IPS DF 6.9 (cell line): ENCODE results near the gene COPS3.

Source experiments
- DNase-seq: peaks from one replicate; pipeline ENCODE4 v3.0.0-alpha.2; 2013; ENCODE audit warnings: low read depth, low spot score
- H3K27ac ChIP-seq: one replicate; pipeline ENCODE4 v1.5.1; 2013; ENCODE audit warnings: low read length, control low read depth
- H3K27me3 ChIP-seq: 2 replicates; pipeline ENCODE4 v1.6.1; 2013; ENCODE audit warnings: mild to moderate bottlenecking, low read length; ENCODE audit not compliant: control insufficient read depth, insufficient read depth
- H3K36me3 ChIP-seq: 2 replicates; pipeline ENCODE4 v1.6.1; 2013; ENCODE audit warnings: low read length; ENCODE audit not compliant: control insufficient read depth, insufficient read depth
- H3K4me1 ChIP-seq: 2 replicates; pipeline ENCODE4 v1.6.1; 2013; ENCODE audit warnings: low read length; ENCODE audit not compliant: control insufficient read depth, insufficient read depth
- H3K4me3 ChIP-seq: 2 replicates; pipeline ENCODE4 v1.5.1; 2013; ENCODE audit warnings: mild to moderate bottlenecking, low read length
- H3K9me3 ChIP-seq: 2 replicates; pipeline ENCODE4 v1.6.1; 2013; ENCODE audit warnings: low read length, inconsistent platforms; ENCODE audit not compliant: control insufficient read depth, insufficient read depth
- WGBS: extraction: QIAGEN DNeasy Blood & Tissue Kit; methylation state at CpG from one replicate; pipeline ENCODE4 v1.1.7; 2013; ENCODE audit warnings: mixed read lengths, missing lambda C conversion rate; ENCODE audit not compliant: insufficient read length, insufficient coverage; 5-methylcytosine and 5-hydroxymethylcytosine counted together

Gene COPS3

DNA sequence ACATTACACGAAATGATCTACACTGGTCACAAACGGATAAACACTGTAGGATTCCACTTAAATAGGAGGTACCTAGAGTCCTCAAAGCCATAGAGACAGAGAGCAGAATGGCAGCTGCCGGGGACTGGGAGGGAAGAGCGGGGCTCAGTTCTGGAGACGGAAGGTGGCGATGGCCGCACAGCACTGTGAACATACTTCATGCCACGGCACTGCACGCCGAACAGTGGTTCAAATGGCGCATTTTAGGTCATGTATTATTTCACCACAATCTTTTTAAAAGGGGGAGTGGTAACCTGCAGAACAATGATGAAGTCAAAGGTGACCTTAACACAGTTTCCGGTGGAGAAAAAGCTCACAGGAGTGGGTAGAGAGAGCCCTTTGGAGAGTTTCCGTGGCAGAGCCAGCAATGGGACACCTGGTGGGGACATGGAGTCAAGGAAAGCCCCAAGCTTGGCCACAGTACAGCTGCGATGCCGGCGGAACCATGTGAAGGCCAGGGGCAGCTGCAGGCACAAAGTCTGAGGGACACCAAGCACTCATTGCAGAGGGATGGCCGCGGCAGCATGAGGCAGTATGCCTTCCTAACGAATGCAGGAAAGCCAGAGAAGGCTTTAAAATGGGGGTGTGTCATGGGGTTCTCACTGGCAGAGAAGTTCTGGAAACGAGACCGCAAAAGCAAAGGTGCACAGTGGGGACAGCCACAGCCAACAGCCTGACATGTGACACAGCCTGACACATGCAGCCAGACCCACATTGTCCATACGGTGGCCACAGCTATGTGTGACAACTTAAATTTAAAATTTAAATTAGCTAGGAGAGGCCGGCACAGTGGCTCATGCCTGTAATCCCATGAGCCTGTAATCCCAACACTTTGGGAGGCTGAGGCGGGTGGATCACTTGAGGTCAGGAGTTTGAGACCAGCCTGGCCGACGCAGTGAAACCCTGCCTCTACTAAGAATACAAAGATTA, 51.3 kb downstream of the COPS3 start:
- no CpG with 5 or more reads among the region's 26 CpGs for WGBS
- Histone ChIP-seq H3K27ac (no peak overlapping the region), H3K9me3 (no peaks in the 10 kb centered on the region), H3K36me3 (peaks cover 26% of the 10 kb centered on the region), H3K27me3 (no peaks in the 10 kb centered on the region), H3K4me3 (no peak overlapping the region), H3K4me1 (no peaks in the 10 kb centered on the region)
- no peak for DNase-seq

DNA sequence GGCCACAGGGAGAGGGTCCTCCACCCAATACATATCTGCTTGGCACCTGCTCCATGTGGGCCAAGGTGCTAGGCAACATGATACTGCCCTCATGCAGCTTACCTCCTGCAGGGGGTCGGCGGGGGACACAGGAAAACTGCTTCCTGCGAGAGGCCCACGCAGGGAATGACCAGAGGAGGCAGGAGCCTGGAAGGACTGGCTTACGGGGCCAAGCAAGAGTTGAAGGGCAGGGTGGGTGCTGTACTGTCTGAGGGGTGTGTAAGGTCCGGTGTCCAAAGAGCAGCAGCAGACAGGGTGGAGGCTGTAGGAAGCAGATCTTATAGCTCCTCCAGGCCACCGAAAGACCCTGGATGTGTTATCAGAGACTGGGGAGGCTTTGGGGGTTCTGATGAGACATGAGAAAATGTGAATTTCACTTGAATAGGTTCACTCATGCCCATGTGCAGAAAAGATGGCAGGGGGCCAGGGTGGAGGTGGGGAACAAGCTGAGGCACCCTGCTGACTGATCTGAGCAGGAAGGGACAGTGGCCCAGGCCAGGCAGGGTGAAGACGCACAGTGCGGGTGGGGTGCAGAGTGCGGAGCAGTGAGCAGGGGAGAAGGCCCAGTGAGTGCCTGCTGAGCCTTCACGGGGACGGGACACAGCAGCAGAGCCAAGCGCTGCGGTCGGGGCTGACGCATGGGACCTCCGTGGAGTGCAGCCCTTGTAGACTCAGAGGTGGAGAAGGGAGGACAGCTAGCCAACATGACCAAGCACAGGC, 52.3 kb downstream of the COPS3 start:
- Histone ChIP-seq H3K9me3 (no peaks in the 10 kb centered on the region), H3K4me3 (no peak overlapping the region), H3K27ac (no peak overlapping the region), H3K4me1 (no peaks in the 10 kb centered on the region), H3K36me3 (peaks cover 30% of the 10 kb centered on the region), H3K27me3 (no peaks in the 10 kb centered on the region)
- WGBS = no CpG with 5 or more reads among the region's 17 CpGs
- DNase-seq = no peak

DNA sequence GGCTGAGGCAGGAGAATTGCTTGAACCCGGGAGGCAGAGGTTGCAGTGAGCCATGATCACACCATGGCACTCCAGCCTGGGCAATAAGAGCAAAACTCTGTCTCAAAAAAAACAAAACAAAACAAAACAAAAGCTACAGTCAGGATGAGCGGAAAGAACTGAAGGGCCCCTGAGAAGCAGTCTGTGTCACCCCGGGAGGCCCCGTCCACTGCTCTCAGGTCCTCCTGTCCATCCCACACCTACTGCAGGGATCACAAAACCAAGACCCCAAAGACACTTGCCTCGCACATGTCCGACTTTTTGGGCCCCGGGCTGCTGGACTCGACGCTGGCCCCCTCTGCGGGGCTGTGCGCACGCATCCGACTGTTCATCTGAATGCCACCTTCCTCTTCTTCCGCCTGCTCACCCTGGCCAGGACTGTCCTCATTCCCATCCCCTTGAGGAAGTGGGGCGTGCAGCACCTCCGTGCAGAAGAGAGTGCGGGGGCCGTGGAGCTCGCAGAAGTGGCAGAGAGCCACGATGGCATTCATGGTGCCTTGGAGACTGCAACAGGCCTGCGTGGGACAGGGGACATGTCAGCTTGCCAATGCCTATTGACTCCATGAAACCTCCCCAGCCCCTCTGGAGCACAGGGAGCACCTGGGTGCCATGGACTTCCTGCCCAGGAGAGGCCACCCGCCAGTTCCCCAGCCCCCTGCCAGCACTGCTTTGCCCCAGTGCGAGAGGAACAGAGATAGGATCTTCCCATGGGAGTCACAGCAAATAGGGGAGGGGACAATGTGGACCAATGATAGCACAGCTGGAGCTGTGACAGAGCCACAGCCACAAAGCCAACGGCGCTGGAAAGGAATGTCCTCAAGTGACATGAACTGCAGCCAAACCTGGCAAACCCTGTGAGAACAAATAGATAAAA, 53.2 kb downstream of the COPS3 start:
- H3K4me1 ChIP-seq = no peaks in the 10 kb centered on the region
- H3K36me3 ChIP-seq = peaks cover 35% of the 10 kb centered on the region
- WGBS = no CpG with 5 or more reads among the region's 25 CpGs
- H3K27ac ChIP-seq = no peak overlapping the region
- H3K27me3 ChIP-seq = no peaks in the 10 kb centered on the region
- no peak for DNase-seq
- no peaks in the 10 kb centered on the region for H3K9me3 ChIP-seq
- no peak overlapping the region for H3K4me3 ChIP-seq

DNA sequence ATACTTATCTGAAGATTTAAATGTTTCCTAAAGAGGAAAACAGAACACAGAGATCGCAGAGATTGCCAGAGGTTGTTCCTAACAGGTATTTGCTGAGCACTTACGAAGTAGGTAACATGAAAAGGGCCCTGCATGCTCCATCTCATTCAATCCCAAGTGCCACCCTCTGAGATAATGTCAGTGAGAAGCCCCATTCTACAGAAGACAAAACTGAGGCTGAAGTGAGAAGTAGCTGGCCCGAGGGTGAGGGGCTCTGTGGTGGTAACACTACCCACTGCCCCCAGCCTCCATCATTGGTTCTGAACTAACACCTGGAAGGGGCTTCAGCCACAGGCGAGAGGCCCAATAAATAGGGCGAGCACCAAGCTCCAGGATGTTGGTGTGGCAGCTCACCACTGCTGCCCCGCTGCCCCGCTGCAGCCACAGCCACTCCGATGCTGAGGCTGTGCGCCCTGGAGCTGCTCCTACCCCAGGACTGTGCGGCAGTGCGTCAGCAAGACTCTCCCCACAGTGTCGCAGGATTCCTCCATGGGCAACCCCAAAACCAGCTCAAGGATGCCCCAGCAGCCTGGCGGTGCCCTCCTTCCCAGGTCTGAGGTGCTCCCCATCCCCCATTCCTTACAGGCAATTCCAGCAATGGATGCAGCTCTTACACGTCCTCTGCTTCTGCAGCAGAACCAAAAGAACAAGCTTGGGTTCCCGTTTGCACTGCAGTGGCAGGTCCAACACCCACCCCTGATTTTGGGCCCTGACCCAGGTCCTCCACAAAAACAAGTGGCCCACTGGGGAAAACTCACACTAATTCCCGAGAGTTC, 54.4 kb downstream of the COPS3 start:
- DNase-seq = no peak
- H3K4me1 ChIP-seq = no peaks in the 10 kb centered on the region
- H3K4me3 ChIP-seq = no peak overlapping the region
- WGBS = no CpG with 5 or more reads among the region's 16 CpGs
- H3K27me3 ChIP-seq = no peaks in the 10 kb centered on the region
- H3K9me3 ChIP-seq = no peaks in the 10 kb centered on the region
- no peak overlapping the region for H3K27ac ChIP-seq
- peaks cover 38% of the 10 kb centered on the region for H3K36me3 ChIP-seq

DNA sequence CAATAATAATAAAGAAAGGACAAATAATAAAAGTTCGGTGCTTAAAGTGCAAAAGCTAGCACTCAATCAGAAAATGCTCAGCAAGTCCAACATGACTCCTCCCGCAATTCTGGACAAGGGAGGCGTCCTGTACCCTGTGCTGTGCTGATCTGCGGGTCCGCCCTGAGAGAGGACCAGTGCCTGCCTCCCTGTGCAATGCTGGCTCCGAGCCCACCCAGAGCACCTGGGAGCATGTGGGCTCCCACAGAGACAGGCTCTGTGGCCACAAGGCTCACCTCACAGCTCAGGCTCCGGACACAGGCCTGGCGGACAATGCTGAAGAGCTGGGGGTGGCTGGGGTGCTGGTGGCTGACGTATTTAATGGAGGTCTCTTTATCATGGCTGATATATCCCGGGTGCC, 55.1 kb downstream of the COPS3 start:
- H3K27me3 ChIP-seq = no peaks in the 10 kb centered on the region
- no CpG with 5 or more reads among the region's 10 CpGs for WGBS
- DNase-seq = no peak
- no peaks in the 10 kb centered on the region for H3K9me3 ChIP-seq
- no peak overlapping the region for H3K4me3 ChIP-seq
- H3K36me3 ChIP-seq = peaks cover 38% of the 10 kb centered on the region
- no peaks in the 10 kb centered on the region for H3K4me1 ChIP-seq
- H3K27ac ChIP-seq = no peak overlapping the region

DNA sequence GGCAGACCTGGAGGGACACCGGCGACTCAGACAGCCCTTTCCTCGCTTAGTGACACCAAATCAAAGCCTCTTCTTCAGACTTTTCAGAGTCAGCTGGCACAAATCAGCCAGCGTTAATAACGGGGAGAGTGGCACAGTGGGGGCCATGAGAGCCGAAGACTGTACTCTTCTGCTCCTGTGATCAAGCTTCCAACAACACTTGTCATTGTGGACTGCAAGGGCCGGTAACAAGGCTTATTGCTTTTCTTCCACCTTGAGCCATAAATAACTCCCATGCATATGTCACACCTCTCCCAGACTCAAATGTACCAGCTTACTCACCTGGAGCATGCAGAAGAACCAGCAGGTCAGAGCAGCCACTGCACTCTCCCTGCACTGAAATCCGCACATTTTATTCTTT, 56.9 kb downstream of the COPS3 start:
- Histone ChIP-seq H3K36me3 (peaks cover 39% of the 10 kb centered on the region), H3K27ac (no peak overlapping the region)

DNA sequence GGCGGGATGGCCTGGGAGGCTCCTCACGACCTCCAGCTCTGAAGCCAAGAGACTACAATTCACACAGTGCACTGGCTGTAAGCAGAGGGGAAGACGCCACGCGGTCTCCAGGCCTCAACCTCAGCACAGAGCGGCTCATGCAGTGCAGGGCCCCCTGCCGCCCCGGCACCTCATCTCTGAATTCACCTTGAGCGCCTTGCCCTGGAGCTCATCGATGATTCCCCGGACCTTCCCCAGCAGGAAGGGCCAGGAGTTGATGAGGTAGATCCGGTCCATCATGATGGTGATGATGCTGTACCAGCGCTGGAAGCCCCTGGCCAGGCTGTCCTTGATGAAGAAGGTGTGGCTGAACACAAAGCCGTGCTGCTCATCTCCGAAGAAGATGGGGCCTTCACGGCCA, 57.3 kb downstream of the COPS3 start:
- no peaks in the 10 kb centered on the region for H3K27me3 ChIP-seq
- WGBS = no CpG with 5 or more reads among the region's 16 CpGs
- DNase-seq = no peak
- no peaks in the 10 kb centered on the region for H3K4me1 ChIP-seq
- no peaks in the 10 kb centered on the region for H3K9me3 ChIP-seq
- H3K27ac ChIP-seq = no peak overlapping the region
- H3K4me3 ChIP-seq = no peak overlapping the region
- peaks cover 43% of the 10 kb centered on the region for H3K36me3 ChIP-seq

More for the DNA sequence above, 56.9 kb downstream of the COPS3 start:
- Histone ChIP-seq H3K27me3 (no peaks in the 10 kb centered on the region), H3K9me3 (no peaks in the 10 kb centered on the region), H3K4me1 (no peaks in the 10 kb centered on the region), H3K4me3 (no peak overlapping the region)
- no peak for DNase-seq
- WGBS = no CpG with 5 or more reads among the region's 8 CpGs

DNA sequence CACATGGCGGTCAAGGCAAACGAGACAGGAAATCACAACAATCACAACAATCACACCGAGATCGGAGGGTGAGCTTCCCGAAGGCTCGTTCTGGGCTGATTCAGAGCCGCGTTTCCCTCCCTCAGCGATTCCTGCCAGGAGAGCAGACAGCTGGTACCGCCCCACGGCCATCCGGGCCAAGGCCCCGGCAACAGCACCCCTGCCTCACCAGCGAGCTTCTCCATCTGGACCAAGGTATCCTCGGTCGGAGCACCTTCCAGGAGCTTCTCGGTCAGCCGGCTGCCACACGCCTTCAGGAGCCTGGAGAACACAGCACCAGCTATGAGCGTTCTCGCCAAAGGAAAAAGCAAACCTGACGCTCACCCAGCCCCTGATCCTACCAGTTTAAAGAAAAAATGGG, 59.7 kb downstream of the COPS3 start:
- H3K36me3 ChIP-seq = peaks cover 33% of the 10 kb centered on the region
- no CpG with 5 or more reads among the region's 22 CpGs for WGBS

DNA sequence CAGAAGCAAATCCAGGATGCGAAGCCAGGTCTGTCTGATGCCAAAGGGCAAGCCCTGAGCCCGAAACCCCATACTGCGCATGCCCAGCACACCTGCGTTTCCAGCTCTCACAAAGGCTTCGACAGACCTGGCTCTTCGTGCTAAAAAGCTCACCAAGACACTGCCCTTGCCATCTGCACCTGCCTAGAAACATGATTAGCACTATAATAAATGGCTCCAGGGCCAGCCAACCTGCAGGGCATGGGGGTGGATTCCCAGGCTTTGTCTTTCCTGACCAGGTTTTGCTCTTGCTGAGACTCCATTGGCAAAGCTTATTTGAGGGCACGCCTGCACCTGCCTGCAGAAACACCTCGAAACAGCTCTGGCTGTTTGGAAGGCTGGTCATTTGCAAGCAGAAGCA, 60.5 kb downstream of the COPS3 start:
- Histone ChIP-seq H3K4me3 (no peak overlapping the region), H3K27ac (no peak overlapping the region), H3K4me1 (no peaks in the 10 kb centered on the region), H3K36me3 (peaks cover 36% of the 10 kb centered on the region), H3K27me3 (no peaks in the 10 kb centered on the region), H3K9me3 (no peaks in the 10 kb centered on the region)
- WGBS = no CpG with 5 or more reads among the region's 8 CpGs
- DNase-seq = no peak

More for the DNA sequence above, 59.7 kb downstream of the COPS3 start:
- DNase-seq = no peak
- Histone ChIP-seq H3K4me1 (no peaks in the 10 kb centered on the region), H3K9me3 (no peaks in the 10 kb centered on the region), H3K27ac (no peak overlapping the region), H3K4me3 (no peak overlapping the region), H3K27me3 (no peaks in the 10 kb centered on the region)
